PC-3 (cell line): Measurements from ENCODE around the gene HIPK3.

Experiments used
- CTCF ChIP-seq: fragments of 300-600 bp; sonication (generic); conservative IDR thresholded peaks from 2 replicates; pipeline ENCODE4 v1.5.1; 2017; ENCODE audit warnings: antibody characterized with exemption, low read depth, mild to moderate bottlenecking, low read length
- EZH2 ChIP-seq: fragments of 300-600 bp; sonication (generic); IDR thresholded peaks from one replicate; pipeline ENCODE4 v1.6.1; 2017; ENCODE audit warnings: antibody characterized with exemption, mild to moderate bottlenecking, low read length; ENCODE audit not compliant: unreplicated experiment
- EZH2phosphoT487 ChIP-seq: fragments of 300-600 bp; sonication (generic); IDR thresholded peaks from 2 replicates; pipeline ENCODE4 v1.6.1; 2018; ENCODE audit warnings: mild to moderate bottlenecking, antibody characterized with exemption, low read length, borderline replicate concordance

DNA sequence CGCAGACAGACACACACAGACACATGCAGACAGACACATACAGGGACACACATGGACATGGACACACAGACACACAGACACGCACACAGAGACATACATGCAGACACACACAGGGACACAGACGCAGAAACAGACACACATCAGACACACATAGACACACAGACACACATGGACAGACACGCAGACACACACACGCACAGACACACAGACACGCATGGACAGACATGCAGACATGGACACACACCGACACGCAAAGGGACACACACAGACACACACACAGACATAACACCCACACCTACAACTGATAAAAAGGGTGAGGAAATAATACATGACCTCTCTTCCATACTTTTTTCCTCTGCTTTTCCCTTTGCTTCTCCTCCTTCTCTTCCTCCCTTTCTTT, 146.2 kb downstream of the HIPK3 start:
- TF ChIP-seq CTCF (no peak), EZH2 (no peak), EZH2phosphoT487 (no peak)
